Measurements from ENCODE around the gene SCFD1.

The SCFD1 gene

DNA sequence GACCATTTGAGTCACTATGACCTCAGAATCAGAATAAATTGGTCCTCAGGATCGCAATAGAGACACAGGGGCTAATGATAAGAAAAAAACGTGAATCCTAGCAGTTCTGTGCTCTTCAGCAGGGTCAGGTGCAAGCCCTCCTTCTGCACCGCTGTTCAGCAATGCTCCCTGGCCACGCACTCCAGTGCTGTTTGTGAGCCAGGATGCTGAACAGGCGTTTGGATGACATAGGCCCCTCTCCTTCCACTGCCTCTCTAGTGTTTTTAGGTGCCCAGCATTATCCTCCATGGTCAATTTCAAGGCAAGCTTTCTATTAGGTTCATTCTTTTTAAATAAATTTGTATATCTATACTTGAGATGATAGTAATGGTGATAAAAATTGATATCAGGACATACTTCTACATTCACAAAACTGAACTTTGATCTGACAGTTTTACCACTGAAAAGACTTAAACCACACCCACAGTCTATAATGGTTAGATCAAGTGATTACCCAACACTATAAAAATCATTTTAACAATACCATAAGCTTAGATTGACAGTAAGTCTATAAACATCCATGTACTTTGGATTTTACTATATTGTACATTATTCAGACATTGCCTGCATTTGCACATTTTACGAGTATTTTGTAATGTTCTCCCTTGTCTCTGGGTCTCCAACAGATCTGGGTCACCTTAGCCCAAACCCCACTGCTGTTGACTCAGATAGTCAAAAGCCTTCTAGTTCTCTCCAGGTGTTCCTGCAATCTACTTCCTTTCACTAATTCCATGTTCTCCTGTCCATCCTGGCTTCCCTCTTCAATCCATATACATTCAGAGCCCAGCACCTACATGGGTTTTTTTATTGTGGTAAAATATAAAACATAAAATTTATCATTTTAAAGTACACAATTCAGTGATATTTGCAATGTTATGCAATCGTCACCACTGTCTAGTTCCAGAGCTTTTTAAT, 137.3 kb downstream of the SCFD1 start:
- DNase-seq: no peak

DNA sequence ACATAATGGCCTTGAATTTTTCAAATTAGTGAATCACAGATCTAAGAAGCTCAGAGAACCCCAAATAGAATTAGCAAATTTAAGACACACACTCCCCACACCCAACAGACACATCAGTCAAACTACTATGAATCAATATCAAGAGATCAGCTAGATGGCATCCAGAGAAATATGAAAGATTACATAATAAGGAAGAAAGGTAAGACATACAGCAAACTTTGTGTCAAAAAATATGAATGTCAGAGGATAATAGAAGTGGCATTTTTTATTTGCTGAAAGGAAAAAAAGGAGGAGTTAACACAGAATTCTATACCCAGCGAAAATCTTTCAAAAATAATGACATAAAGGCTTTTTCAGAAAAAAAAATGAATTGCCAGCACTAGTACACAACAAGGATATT, 141.8 kb downstream of the SCFD1 start:
- no peak for DNase-seq

DNA sequence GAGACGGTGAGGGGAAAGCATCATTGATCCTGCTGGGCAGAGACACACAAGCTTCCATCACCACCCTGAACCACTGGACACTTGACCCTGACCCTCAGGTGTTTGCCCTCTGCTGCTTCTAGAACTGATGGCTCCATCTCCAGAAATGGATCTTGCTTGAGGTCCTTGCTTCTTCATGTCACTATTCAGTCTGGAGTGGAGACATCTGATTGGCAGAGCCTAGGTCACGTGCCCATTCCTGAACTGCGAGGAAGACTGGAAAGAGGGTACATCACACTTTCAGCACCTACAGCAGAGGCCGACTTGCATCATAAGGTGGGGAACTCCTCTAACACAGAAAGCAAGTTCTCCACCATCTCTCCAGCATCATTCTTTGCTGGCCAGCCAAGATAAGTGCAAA, 145.5 kb downstream of the SCFD1 start:
- DNase-seq: no peak

DNA sequence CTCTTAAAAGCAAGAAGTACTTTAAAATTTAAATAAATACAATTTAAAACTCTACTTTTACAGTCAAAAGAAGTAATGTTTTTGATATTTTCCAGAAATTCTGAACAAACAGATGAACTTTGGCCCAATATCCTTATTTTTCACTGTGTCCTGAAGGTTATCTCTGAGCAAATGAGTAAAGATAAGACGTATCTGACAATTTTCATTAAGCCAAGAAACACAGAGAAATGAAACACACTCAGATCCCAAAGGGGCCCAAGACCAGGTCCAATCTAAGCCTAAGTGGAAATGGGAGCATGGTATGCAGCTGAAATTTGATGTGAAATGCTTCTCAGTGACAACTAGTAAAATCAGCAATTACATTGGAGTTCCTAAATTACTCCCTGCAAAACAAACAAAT, 146.7 kb downstream of the SCFD1 start:
- DNase-seq: no peak

DNA sequence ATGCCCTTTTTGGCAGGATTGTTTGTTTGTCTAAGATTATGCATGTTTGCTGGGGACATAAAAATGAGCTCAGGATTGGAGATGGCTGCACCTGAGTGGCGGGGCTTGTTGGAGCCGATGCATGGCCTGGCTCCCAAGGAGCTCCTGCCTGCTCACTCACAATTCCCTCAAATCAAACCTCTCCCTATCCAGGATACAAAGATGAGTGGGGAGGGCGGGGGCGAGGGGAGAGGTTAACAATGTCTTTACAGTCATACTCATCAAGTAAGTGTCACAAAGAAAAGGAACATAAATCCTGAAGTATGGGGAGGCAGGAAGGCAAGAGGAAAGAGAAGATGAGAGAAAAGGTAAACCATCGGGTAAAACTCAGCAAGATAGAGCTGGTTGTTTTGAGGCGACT, 148.3 kb downstream of the SCFD1 start:
- no peak for DNase-seq

DNA sequence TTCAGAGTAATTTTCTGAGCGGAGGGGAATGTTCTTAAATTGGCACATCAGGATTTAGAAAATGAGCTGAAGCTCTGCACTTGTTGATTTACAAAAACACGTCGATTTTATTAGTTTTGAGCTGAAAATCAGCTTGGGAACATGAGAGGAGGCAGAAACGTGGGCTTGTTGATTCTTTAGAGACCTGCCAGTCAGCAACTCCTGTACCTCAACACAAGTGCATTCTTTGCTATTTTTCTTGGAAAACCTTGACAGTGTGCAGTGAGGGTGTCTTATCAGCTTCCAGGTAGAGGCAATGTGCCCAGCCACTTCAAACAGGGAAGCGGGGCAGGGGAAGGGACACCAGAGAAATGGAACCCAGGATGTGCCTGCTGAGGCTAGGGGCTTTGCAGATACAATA, 149.5 kb downstream of the SCFD1 start:
- DNase-seq: no peak

DNA sequence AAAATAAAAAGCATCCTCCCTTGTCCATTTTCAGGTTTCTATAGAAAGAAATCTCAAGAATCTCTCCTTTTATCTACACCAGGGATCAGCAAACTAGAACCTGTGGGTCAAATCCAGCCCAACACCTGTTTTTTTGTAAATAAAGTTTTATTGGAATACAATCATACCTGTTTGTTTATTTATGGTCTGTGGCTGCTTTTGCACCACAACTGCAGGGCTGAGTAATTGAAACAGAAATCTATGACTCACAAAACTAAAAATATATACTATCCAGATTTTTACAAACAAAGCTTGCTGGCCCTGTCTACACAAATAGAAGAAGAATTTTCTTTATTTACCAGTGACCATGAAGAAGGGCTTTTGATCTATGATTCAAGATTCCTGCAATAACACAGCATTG, 157.1 kb downstream of the SCFD1 start:
- DNase-seq: no peak
